ENCODE data around the gene STPG2. TPM values are rescaled to one million over a fixed set of nuclear protein-coding genes. Genes with fewer than 3 reads are reported as not detected.

The STPG2 gene
- total RNA-seq = 0.41 and 0.49 TPM in 2 replicates
- 0.77 TPM for total RNA-seq (2013)
- polyA plus RNA-seq = 0.13 and 0.17 TPM in 2 replicates
- 0.43 and 0.57 TPM in 2 replicates for polyA minus RNA-seq

GRCh38 chr4:98143001-98143899 is at the start of gene STPG2:
TSS of gene STPG2 (minus strand) at chr4:98143476.
- H3K27ac Mint-ChIP-seq = peak within 1 kb of the TSS; percentile 96
- WGBS (ENCODE audit: insufficient coverage) = under 1% methylated on average over 25 of the region's 44 CpGs
- Histone ChIP-seq H3K4me1 (ENCODE audit: control insufficient read depth in 2 of 2, insufficient read depth in 2 of 2, low read length in 2 of 2) (peaks cover 15 to 18% of the 10 kb centered on the region in 2 donors), H3K4me2 (replicated peaks; ENCODE audit: low read depth, low read length, poor library complexity, severe bottlenecking) (peak within 1 kb of the TSS; percentile 70), H3K4me3 (ENCODE audit: control extremely low read depth in 1 of 5, extremely low read depth in 1 of 5, insufficient read depth in 1 of 5, low read depth in 2 of 5, low read length in 4 of 5) (peak within 1 kb of the TSS; percentile 69 to 86 (median 84)), H3K9ac (ENCODE audit: low read length) (peak within 1 kb of the TSS; percentile 75), H3K27me3 (replicated peaks in 1 of 4; ENCODE audit: control extremely low read depth in 1 of 4, control insufficient read depth in 3 of 4, insufficient read depth in 4 of 4, low read length in 3 of 4) (no peaks in the 10 kb centered on the region), H2AFZ (ENCODE audit: insufficient read depth, low read depth, low read length, poor library complexity, severe bottlenecking) (peak within 1 kb of the TSS; percentile 90), H3K9me3 (ENCODE audit: control extremely low read depth in 1 of 3, control insufficient read depth in 2 of 3, insufficient read depth in 1 of 3, low read length in 2 of 3) (peaks cover 0 to 2% (median 0%) of the 10 kb centered on the region in 3 donors), H3K36me3 (replicated peaks in 1 of 2; ENCODE audit: control extremely low read depth in 1 of 2, control insufficient read depth in 1 of 2, extremely low read depth in 1 of 2, insufficient read depth in 2 of 2, low read length in 1 of 2) (no peaks in the 10 kb centered on the region), H3K27ac (ENCODE audit: low read length in 2 of 2) (peak within 1 kb of the TSS; percentile 91 to 93), H4K20me1 (ENCODE audit: control insufficient read depth, insufficient read depth, low read length, poor library complexity, severe bottlenecking) (no peaks in the 10 kb centered on the region), H3K79me2 (ENCODE audit: control insufficient read depth, insufficient read depth, low read length) (no peaks in the 10 kb centered on the region)
- H3K27me3 Mint-ChIP-seq = no peaks in the 10 kb centered on the region
- peak; percentile 77 for TF ChIP-seq CTCF (IDR thresholded peaks at IDR 0.05)
- no peak for TF ChIP-seq EZH2 (IDR thresholded peaks at IDR 0.05; ENCODE audit: borderline replicate concordance, insufficient read depth, low read depth, low read length, poor library complexity, severe bottlenecking)
- no peaks in the 10 kb centered on the region for H3K9me3 Mint-ChIP-seq (ENCODE audit: insufficient read depth)
- peaks cover 24% of the 10 kb centered on the region for H3K4me1 Mint-ChIP-seq
- ATAC-seq (ENCODE audit: low read depth) (peak; percentile 98), DNase-seq (peak; percentile 97)
- peak within 1 kb of the TSS; percentile 94 for H3K4me3 Mint-ChIP-seq
- POLR2A ChIA-PET = interaction anchor here (0.6 to 2.1 kb wide), 5 partner anchors 61 to 1708 kb away, joined by 5 to 12 read pairs (median 8); partner anchors contain the start of genes EIF4E, METAP1 and RAP1GDS1
- CTCF ChIA-PET = interaction anchor here (0.5 to 2.7 kb wide), 12 partner anchors 8 to 1665 kb away, joined by 3 to 16 read pairs (median 6); partner anchors contain the start of genes ADH5, METAP1 and RAP1GDS1
- intact Hi-C loops (cut with micrococcal nuclease) = loop anchor here (1.0 to 5.0 kb wide), 13 partner anchors 60 to 1807 kb away; partner anchors contain the start of genes ADH5, DAPP1, DNAJB14 and EIF4E

GRCh38 chr4:98185279-98185678 is 42.0 kb upstream of the STPG2 start:
- H3K4me3 ChIP-seq (ENCODE audit: control extremely low read depth in 1 of 5, extremely low read depth in 1 of 5, insufficient read depth in 1 of 5, low read depth in 2 of 5, low read length in 4 of 5) = no peak overlapping the region

More at GRCh38 chr4:98185279-98185678, 42.0 kb upstream of the STPG2 start:
- DNase-seq (no peak), ATAC-seq (ENCODE audit: low read depth) (no peak)
- Histone ChIP-seq H3K27ac (ENCODE audit: low read length in 2 of 2) (no peak overlapping the region), H2AFZ (ENCODE audit: insufficient read depth, low read depth, low read length, poor library complexity, severe bottlenecking) (no peak overlapping the region), H3K4me2 (replicated peaks; ENCODE audit: low read depth, low read length, poor library complexity, severe bottlenecking) (no peak overlapping the region), H3K4me1 (ENCODE audit: control insufficient read depth in 2 of 2, insufficient read depth in 2 of 2, low read length in 2 of 2) (no peaks in the 10 kb centered on the region), H4K20me1 (ENCODE audit: control insufficient read depth, insufficient read depth, low read length, poor library complexity, severe bottlenecking) (no peaks in the 10 kb centered on the region), H3K36me3 (replicated peaks in 1 of 2; ENCODE audit: control extremely low read depth in 1 of 2, control insufficient read depth in 1 of 2, extremely low read depth in 1 of 2, insufficient read depth in 2 of 2, low read length in 1 of 2) (no peaks in the 10 kb centered on the region), H3K79me2 (ENCODE audit: control insufficient read depth, insufficient read depth, low read length) (no peaks in the 10 kb centered on the region), H3K27me3 (replicated peaks in 1 of 4; ENCODE audit: control extremely low read depth in 1 of 4, control insufficient read depth in 3 of 4, insufficient read depth in 4 of 4, low read length in 3 of 4) (no peaks in the 10 kb centered on the region), H3K9me3 (ENCODE audit: control extremely low read depth in 1 of 3, control insufficient read depth in 2 of 3, insufficient read depth in 1 of 3, low read length in 2 of 3) (peaks cover 0 to 2% (median 0%) of the 10 kb centered on the region in 3 donors), H3K9ac (ENCODE audit: low read length) (no peak overlapping the region)
- Mint-ChIP-seq H3K4me3 (no peak overlapping the region), H3K4me1 (peaks cover 4% of the 10 kb centered on the region), H3K27ac (no peak overlapping the region), H3K27me3 (no peaks in the 10 kb centered on the region), H3K9me3 (ENCODE audit: insufficient read depth) (peaks cover 4% of the 10 kb centered on the region)
- intact Hi-C loops (cut with micrococcal nuclease) = no loop called here
- ChIA-PET CTCF (no interaction called here), POLR2A (no interaction called here)
- TF ChIP-seq CTCF (IDR thresholded peaks at IDR 0.05) = no peak
- no peak for TF ChIP-seq EZH2 (IDR thresholded peaks at IDR 0.05; ENCODE audit: borderline replicate concordance, insufficient read depth, low read depth, low read length, poor library complexity, severe bottlenecking)

All from B cell (primary cell).